K562 (cell line): ENCODE results near the gene ADAM15. TPM values are rescaled to one million over a fixed set of nuclear protein-coding genes. Genes with fewer than 3 reads are reported as not detected.

Source experiments
- ASH1L ChIP-seq: fragments of 450-650 bp; IDR thresholded peaks from 2 replicates; pipeline ENCODE4 v1.6.1; 2018; ENCODE audit warnings: borderline replicate concordance, mild to moderate bottlenecking, low read depth; ENCODE audit not compliant: partially characterized antibody
- CHCHD3 ChIP-seq: fragments of 250-450 bp; sonication (Bioruptor Pico); IDR thresholded peaks from 2 replicates; pipeline ENCODE4 v2.1.2; 2022; ENCODE audit warnings: mild to moderate bottlenecking
- CTCF ChIP-seq, 3 experiments: IDR thresholded peaks in 2 of 3; conservative IDR thresholded peaks in 1 of 3; 2 replicates each; pipeline ENCODE4 v1.5.1; 2011 to 2012; ENCODE audit warnings: low read length in 3 of 3, mild to moderate bottlenecking in 3 of 3, control low read depth in 2 of 3, improper control_type of control experiment in 1 of 3, inconsistent platforms in 1 of 3, low read depth in 1 of 3, mixed read lengths in 1 of 3, moderate library complexity in 1 of 3; ENCODE audit not compliant: insufficient read depth in 2 of 3
- ELF1 ChIP-seq: fragments of 200-800 bp; sonication (Bioruptor generic); IDR thresholded peaks from 2 replicates; pipeline ENCODE4 v1.6.1; 2016; ENCODE audit warnings: missing genetic modification characterization, missing compliant biosample characterization
- ERF ChIP-seq: fragments of 450-650 bp; formaldehyde crosslinking; IDR thresholded peaks from 2 replicates; pipeline ENCODE4 v1.4.0; 2020; ENCODE audit warnings: mild to moderate bottlenecking, mixed read lengths
- FOXJ3 ChIP-seq: sonication (generic); formaldehyde crosslinking; IDR thresholded peaks from 2 replicates; pipeline ENCODE4 v1.4.0; 2020; ENCODE audit warnings: mild to moderate bottlenecking, missing genetic modification reagents
- FOXP1 ChIP-seq: sonication (generic); formaldehyde crosslinking; IDR thresholded peaks from 2 replicates; pipeline ENCODE4 v1.8.0; 2022; ENCODE audit warnings: mild to moderate bottlenecking, missing genetic modification reagents
- MECOM ChIP-seq: fragments of 250-450 bp; sonication (Bioruptor Pico); IDR thresholded peaks from 2 replicates; pipeline ENCODE4 v1.8.0; 2022; ENCODE audit warnings: inconsistent platforms
- NFXL1 ChIP-seq: fragments of 450-650 bp; formaldehyde crosslinking; IDR thresholded peaks from 2 replicates; pipeline ENCODE4 v1.4.0; 2021; ENCODE audit warnings: mild to moderate bottlenecking
- NR2C1 ChIP-seq, 2 experiments: fragments of 450-650 bp; IDR thresholded peaks; 2 replicates each; pipeline ENCODE4 v1.6.1; 2017; ENCODE audit warnings: mild to moderate bottlenecking in 2 of 2, antibody characterized with exemption in 1 of 2, inconsistent platforms in 1 of 2, missing compliant biosample characterization in 1 of 2, missing genetic modification characterization in 1 of 2
- PKNOX1 ChIP-seq: fragments of 450-650 bp; IDR thresholded peaks from 2 replicates; pipeline ENCODE4 v1.6.1; 2016
- RAD21 ChIP-seq, 2 experiments: fragments of 250-450 bp in 1 of 2; fragments of 450-650 bp in 1 of 2; sonication (Bioruptor Pico) in 1 of 2; formaldehyde crosslinking in 1 of 2; IDR thresholded peaks in 1 of 2; conservative IDR thresholded peaks in 1 of 2; 2 replicates each; pipeline versions ENCODE4 v1.4.0 to v1.8.0; 2020 to 2022; ENCODE audit warnings: mild to moderate bottlenecking in 2 of 2, moderate library complexity in 1 of 2
- RHOXF2B ChIP-seq: fragments of 250-450 bp; sonication (Bioruptor Pico); conservative IDR thresholded peaks from 2 replicates; pipeline ENCODE4 v1.5.1; 2021
- SMAD4 ChIP-seq: fragments of 250-450 bp; sonication (Bioruptor Pico); conservative IDR thresholded peaks from 2 replicates; pipeline ENCODE4 v1.8.0; 2021; ENCODE audit warnings: inconsistent platforms, mild to moderate bottlenecking, moderate library complexity
- TAF7 ChIP-seq: fragments of 450-650 bp; IDR thresholded peaks from 2 replicates; pipeline ENCODE4 v1.6.1; 2016; ENCODE audit warnings: missing genetic modification characterization, missing compliant biosample characterization
- ZNF175 ChIP-seq: fragments of 200-800 bp; sonication (Bioruptor generic); IDR thresholded peaks from 2 replicates; pipeline ENCODE4 v1.6.1; 2016; ENCODE audit warnings: low read depth, mild to moderate bottlenecking, missing genetic modification characterization, missing compliant biosample characterization
- ZNF253 ChIP-seq: fragments of 250-450 bp; sonication (Bioruptor Pico); conservative IDR thresholded peaks from 2 replicates; pipeline ENCODE4 v1.6.1; 2021; ENCODE audit warnings: mild to moderate bottlenecking
- ZNF41 ChIP-seq: fragments of 250-450 bp; sonication (Bioruptor Pico); conservative IDR thresholded peaks from 2 replicates; pipeline ENCODE4 v1.4.0; 2020; ENCODE audit warnings: mild to moderate bottlenecking
- ZNF584 ChIP-seq: fragments of 200-800 bp; sonication (Bioruptor generic); IDR thresholded peaks from 2 replicates; pipeline ENCODE4 v1.6.1; 2016; ENCODE audit warnings: low read depth, mild to moderate bottlenecking, missing genetic modification characterization, missing compliant biosample characterization
- polyA plus RNA-seq, 8 experiments: library from polyadenylated mRNA; depleted of rRNA in 4 of 8; stranded (reverse) in 5 of 8; unstranded in 3 of 8; fragments of >200 nt; fragmentation: Nextera tagmentation in 2 of 8; fragmentation: Illumina TruSeq in 1 of 8; extraction: Ambion mirVana in 2 of 8; extraction: Trizol in 1 of 8; gene quantifications; 2 replicates each; pipeline versions ENCODE4 v1.2.1 to v1.2.3, GENCODE V29; 2011 to 2014; ENCODE audit warnings: inconsistent platforms in 1 of 8, missing spikeins in 1 of 8
- total RNA-seq, 7 experiments: library from RNA; depleted of rRNA in 6 of 7; stranded (reverse); fragments of >200 nt in 6 of 7; fragmentation: Illumina TruSeq in 2 of 7; extraction: Trizol in 2 of 7; gene quantifications; 2 replicates each; pipeline versions ENCODE4 v1.2.1 to v1.2.3, GENCODE V29; 2011 to 2021; ENCODE audit warnings: low replicate concordance in 1 of 7
- TF ChIP-seq, protein P1 (sequence below): fragments of 450-650 bp; conservative IDR thresholded peaks from 2 replicates; pipeline ENCODE4 v1.6.1; 2016; ENCODE audit warnings: missing genetic modification characterization, low read depth, mild to moderate bottlenecking, missing compliant biosample characterization, moderate library complexity
- TF ChIP-seq, protein P2 (sequence below): fragments of 450-650 bp; formaldehyde crosslinking; conservative IDR thresholded peaks from 2 replicates; pipeline ENCODE4 v1.4.0; 2022; ENCODE audit warnings: mild to moderate bottlenecking, missing genetic modification characterization

The ADAM15 gene
- total and polyA plus RNA-seq, 9 of the 15 experiments (the other 6 are each of a cell fraction or from before 2014, with no cell fraction given), result 0.69 to 72.3 (median 32.8) TPM

GRCh38 chr1:155049651-155050559 lies 1.2 kb upstream of the ADAM15 start (continued):
- TF ChIP-seq ZNF584 (CRISPR knock-in tag) (0 out of 2 replicates have a peak, but pooled peaks have one; percentile 58), RAD21 (CRISPR knock-in tag; conservative IDR thresholded peaks at IDR 0.05 in 1 of 2, IDR thresholded peaks at IDR 0.05 in 1 of 2) (0 out of 4 replicates have a peak, but pooled peaks of 1 of the 2 experiments have one; percentile 48), ZNF41 (CRISPR knock-in tag) (0 out of 2 replicates have a peak, but pooled peaks have one; percentile 45), ZNF253 (CRISPR knock-in tag) (0 out of 2 replicates have a peak, but pooled peaks have one; percentile 30), CHCHD3 (CRISPR knock-in tag) (no peak), NR2C1 (IDR thresholded peaks at IDR 0.05) (no peak), NR2C1 (tag; IDR thresholded peaks at IDR 0.05) (peak; percentile 73), PKNOX1 (0 out of 2 replicates have a peak, but pooled peaks have one; percentile 22), FOXP1 (CRISPR knock-in tag) (no peak), NFXL1 (0 out of 2 replicates have a peak, but pooled peaks have one; percentile 45), ZNF175 (CRISPR knock-in tag) (peak; percentile 80; the same call in 1 of the 2 replicates), FOXJ3 (CRISPR knock-in tag) (no peak), TAF7 (tag) (no peak), ELF1 (0 out of 2 replicates have a peak, but pooled peaks have one; percentile 12), CTCF (IDR thresholded peaks at IDR 0.05 in 2 of 3, conservative IDR thresholded peaks at IDR 0.05 in 1 of 3; ENCODE audit: insufficient read depth in 2 of 3, low read depth in 1 of 3, low read length in 3 of 3) (no peak), MECOM (CRISPR knock-in tag) (peak; percentile 80), ERF (CRISPR knock-in tag) (peak; percentile 33; the same call in 1 of the 2 replicates), ASH1L (no peak), SMAD4 (CRISPR knock-in tag) (peak; percentile 93), RHOXF2B (CRISPR knock-in tag) (0 out of 2 replicates have a peak, but pooled peaks have one; percentile 58)
- TF ChIP-seq, protein P1, sequence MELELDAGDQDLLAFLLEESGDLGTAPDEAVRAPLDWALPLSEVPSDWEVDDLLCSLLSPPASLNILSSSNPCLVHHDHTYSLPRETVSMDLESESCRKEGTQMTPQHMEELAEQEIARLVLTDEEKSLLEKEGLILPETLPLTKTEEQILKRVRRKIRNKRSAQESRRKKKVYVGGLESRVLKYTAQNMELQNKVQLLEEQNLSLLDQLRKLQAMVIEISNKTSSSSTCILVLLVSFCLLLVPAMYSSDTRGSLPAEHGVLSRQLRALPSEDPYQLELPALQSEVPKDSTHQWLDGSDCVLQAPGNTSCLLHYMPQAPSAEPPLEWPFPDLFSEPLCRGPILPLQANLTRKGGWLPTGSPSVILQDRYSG, result peak; percentile 66; the same call in 1 of the 2 replicates
- TF ChIP-seq, protein P2, sequence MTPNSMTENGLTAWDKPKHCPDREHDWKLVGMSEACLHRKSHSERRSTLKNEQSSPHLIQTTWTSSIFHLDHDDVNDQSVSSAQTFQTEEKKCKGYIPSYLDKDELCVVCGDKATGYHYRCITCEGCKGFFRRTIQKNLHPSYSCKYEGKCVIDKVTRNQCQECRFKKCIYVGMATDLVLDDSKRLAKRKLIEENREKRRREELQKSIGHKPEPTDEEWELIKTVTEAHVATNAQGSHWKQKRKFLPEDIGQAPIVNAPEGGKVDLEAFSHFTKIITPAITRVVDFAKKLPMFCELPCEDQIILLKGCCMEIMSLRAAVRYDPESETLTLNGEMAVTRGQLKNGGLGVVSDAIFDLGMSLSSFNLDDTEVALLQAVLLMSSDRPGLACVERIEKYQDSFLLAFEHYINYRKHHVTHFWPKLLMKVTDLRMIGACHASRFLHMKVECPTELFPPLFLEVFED (CRISPR knock-in tag), result 0 out of 2 replicates have a peak, but pooled peaks have one; percentile 27
